Peyer's patch (tissue), 4 donors: ENCODE data around the gene GFOD1.

Experiments
- POLR2A ChIP-seq, 2 donors: fragments of 450-650 bp; IDR thresholded peaks; one replicate each; pipeline ENCODE4 v1.5.1; 2017; ENCODE audit warnings: antibody characterized with exemption in 2 of 2, mild to moderate bottlenecking in 2 of 2, moderate library complexity in 2 of 2
- TF ChIP-seq, protein P1 (sequence below), 6 experiments: fragments of 450-650 bp in 4 of 6; fragments of 200-600 bp in 2 of 6; sonication (generic) in 1 of 6; IDR thresholded peaks; one replicate each; pipeline ENCODE4 v1.5.1; 2017 to 2019; ENCODE audit warnings: antibody characterized with exemption in 6 of 6, mild to moderate bottlenecking in 3 of 6, moderate library complexity in 1 of 6

DNA sequence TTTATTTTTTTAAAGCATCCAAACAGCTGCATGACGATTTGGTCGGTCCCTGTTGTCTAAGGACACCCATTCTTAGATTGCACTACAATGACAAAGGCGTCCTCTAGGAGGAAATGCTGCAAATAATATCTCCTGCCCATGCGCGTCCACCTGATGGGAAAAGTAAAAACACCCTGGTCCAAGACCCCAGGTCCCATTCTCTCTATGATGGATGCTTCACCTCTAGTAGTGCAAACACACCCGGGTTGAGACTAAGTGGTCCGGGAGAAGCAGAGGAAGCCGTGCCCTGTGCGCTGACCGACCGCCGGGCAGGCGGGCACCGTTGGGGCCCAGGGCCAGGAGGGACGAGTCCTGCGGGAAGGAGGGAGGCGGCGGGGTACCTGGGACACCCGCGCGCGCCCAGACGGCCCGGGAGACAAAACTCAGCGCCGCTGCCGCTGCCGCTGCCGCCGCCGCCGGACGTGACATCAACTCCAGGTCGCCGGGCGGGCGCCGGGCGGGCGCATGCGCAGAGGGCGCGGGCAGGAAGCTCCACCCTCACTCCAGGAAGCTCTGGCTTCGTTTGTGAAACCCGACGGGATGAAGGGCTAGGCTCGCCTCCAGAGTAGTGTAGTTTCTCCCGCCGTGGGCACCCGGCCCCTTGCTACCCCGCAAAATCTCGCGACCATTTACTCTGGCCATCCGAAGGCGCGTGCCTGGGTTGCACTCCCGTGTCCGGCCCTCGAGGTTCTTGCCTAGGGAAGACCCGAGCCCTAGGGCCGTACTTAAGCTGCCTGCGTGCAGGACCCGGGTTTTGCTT lies 159.1 kb downstream of the GFOD1 start, which contains the start of gene TBC1D7:
- TF ChIP-seq, protein P1, sequence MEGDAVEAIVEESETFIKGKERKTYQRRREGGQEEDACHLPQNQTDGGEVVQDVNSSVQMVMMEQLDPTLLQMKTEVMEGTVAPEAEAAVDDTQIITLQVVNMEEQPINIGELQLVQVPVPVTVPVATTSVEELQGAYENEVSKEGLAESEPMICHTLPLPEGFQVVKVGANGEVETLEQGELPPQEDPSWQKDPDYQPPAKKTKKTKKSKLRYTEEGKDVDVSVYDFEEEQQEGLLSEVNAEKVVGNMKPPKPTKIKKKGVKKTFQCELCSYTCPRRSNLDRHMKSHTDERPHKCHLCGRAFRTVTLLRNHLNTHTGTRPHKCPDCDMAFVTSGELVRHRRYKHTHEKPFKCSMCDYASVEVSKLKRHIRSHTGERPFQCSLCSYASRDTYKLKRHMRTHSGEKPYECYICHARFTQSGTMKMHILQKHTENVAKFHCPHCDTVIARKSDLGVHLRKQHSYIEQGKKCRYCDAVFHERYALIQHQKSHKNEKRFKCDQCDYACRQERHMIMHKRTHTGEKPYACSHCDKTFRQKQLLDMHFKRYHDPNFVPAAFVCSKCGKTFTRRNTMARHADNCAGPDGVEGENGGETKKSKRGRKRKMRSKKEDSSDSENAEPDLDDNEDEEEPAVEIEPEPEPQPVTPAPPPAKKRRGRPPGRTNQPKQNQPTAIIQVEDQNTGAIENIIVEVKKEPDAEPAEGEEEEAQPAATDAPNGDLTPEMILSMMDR (IDR thresholded peaks at IDR 0.05) = peak in 3 of 6 experiments; percentile 30 to 32 (median 31)
- TF ChIP-seq POLR2A (IDR thresholded peaks at IDR 0.05) = peak; percentile 90 to 95
